CD4-positive, alpha-beta T cell treated with Interleukin-15 for 1 hour (primary cell): Measurements from ENCODE around the gene MSLN.

Experiments used
- DNase-seq: peaks from one replicate; pipeline ENCODE4 v3.0.0-alpha.2; 2020

Gene MSLN

GRCh38 chr16:778447-778846 lies 17.9 kb downstream of the MSLN start:
- DNase-seq = no peak

- DNase-seq = no peak
Measured at GRCh38 chr16:778909-779527, 18.5 kb downstream of the MSLN start.

- no peak for DNase-seq
Measured at GRCh38 chr16:779561-779960, 19.0 kb downstream of the MSLN start.

GRCh38 chr16:780296-780695 lies 19.8 kb downstream of the MSLN start:
- DNase-seq = no peak

- no peak for DNase-seq
Measured at GRCh38 chr16:781346-782010, 20.9 kb downstream of the MSLN start.

GRCh38 chr16:782258-782657 lies 21.7 kb downstream of the MSLN start:
- DNase-seq = no peak

- no peak for DNase-seq
Measured at GRCh38 chr16:782766-783403, 22.4 kb downstream of the MSLN start.

GRCh38 chr16:783404-784161 lies 23.0 kb downstream of the MSLN start:
- no peak for DNase-seq

- no peak for DNase-seq
Measured at GRCh38 chr16:784431-784830, 23.9 kb downstream of the MSLN start.

- DNase-seq = peak; percentile 67
Measured at GRCh38 chr16:785563-786535, 25.3 kb downstream of the MSLN start.

- no peak for DNase-seq
Measured at GRCh38 chr16:787321-787966, 26.9 kb downstream of the MSLN start.

GRCh38 chr16:787978-788398 lies 27.5 kb downstream of the MSLN start, which contains the start of gene RPUSD1:
TSS of gene RPUSD1 (minus strand) at chr16:788381. CDS start at chr16:787737, 644 bp downstream.
- DNase-seq = no peak

GRCh38 chr16:788399-789126 lies 28.0 kb downstream of the MSLN start, which contains the start of gene CHTF18:
TSS of gene CHTF18 (plus strand) at chr16:788620. CDS start at chr16:788685, 65 bp downstream.
- DNase-seq = peak; percentile 96

- DNase-seq = no peak
Measured at GRCh38 chr16:789191-789850, 28.8 kb downstream of the MSLN start.

- DNase-seq = no peak
Measured at GRCh38 chr16:790086-790485, 29.6 kb downstream of the MSLN start.

GRCh38 chr16:791131-791530 lies 30.6 kb downstream of the MSLN start:
- DNase-seq = no peak

GRCh38 chr16:792221-792995 lies 31.9 kb downstream of the MSLN start:
- no peak for DNase-seq

GRCh38 chr16:793414-793813 lies 32.9 kb downstream of the MSLN start:
- no peak for DNase-seq

- no peak for DNase-seq
Measured at GRCh38 chr16:794091-794822, 33.7 kb downstream of the MSLN start.
